Testis (tissue), 2 donors: ENCODE measurements around the gene MYF5.

ENCODE experiments used
- CTCF ChIP-seq, 3 experiments: fragments of 450-650 bp in 2 of 3; fragments of 200-600 bp in 1 of 3; sonication (generic) in 1 of 3; IDR thresholded peaks; one replicate each; pipeline ENCODE4 v1.5.1; 2016 to 2019; ENCODE audit warnings: antibody characterized with exemption in 3 of 3, mild to moderate bottlenecking in 2 of 3, moderate library complexity in 1 of 3
- POLR2A ChIP-seq: fragments of 450-650 bp; IDR thresholded peaks from one replicate; pipeline ENCODE4 v1.6.1; 2017; ENCODE audit warnings: antibody characterized with exemption, mild to moderate bottlenecking, moderate library complexity

GRCh38 chr12:80679346-80680131 lies 37.2 kb upstream of the MYF5 start:
- TF ChIP-seq CTCF (IDR thresholded peaks at IDR 0.05) (no peak), POLR2A (no peak)
